SK-N-SH (cell line): Measurements from ENCODE around the gene ABCF3. TPM values are rescaled to one million over a fixed set of nuclear protein-coding genes. Genes with fewer than 3 reads are reported as not detected.

Source experiments
- CTCF ChIA-PET: fragments of 300-600, 350-600 bp; formaldehyde crosslinking; extraction: SDS; loops from one replicate; lab custom pipeline; 2021; lab: Yijun Ruan, JAX
- POLR2A ChIA-PET: fragments of 350-600 bp; sonication (Branson Sonifier 250); formaldehyde crosslinking; extraction: SDS; loops from one replicate; lab custom pipeline; 2020; ENCODE audit warnings: antibody characterized with exemption, inconsistent platforms; lab: Yijun Ruan, JAX
- DNase-seq: peaks from one replicate; pipeline ENCODE4 v3.0.0; 2012
- H2AFZ ChIP-seq: fragments of 200-600 bp; sonication (generic); 2 replicates; pipeline ENCODE4 v1.8.1; 2016; ENCODE audit warnings: antibody characterized with exemption, mild to moderate bottlenecking, low read depth
- H3F3A ChIP-seq: fragments of 200-600 bp; sonication (generic); replicated peaks from 2 replicates; pipeline ENCODE3; 2016; ENCODE audit warnings: antibody characterized with exemption, mild to moderate bottlenecking; ENCODE audit not compliant: insufficient read depth
- H3K27ac ChIP-seq, 2 experiments: fragments of 200-500 bp in 1 of 2; fragments of 200-600 bp in 1 of 2; sonication (Bioruptor generic) in 1 of 2; sonication (generic), shearing (Covaris generic) in 1 of 2; 2 replicates each; pipeline versions ENCODE4 v1.5.1 to v1.6.1; 2014 to 2016; ENCODE audit warnings: low read depth in 2 of 2, inconsistent platforms in 1 of 2, low read length in 1 of 2, mild to moderate bottlenecking in 1 of 2, mixed read lengths in 1 of 2
- H3K27me3 ChIP-seq: fragments of 200-600 bp; sonication (generic), shearing (Covaris generic); 2 replicates; pipeline ENCODE4 v1.6.1; 2016; ENCODE audit warnings: mixed run types; ENCODE audit not compliant: insufficient read depth
- H3K36me3 ChIP-seq, 2 experiments: fragments of 200-500 bp in 1 of 2; fragments of 200-600 bp in 1 of 2; sonication (Bioruptor generic) in 1 of 2; sonication (generic) in 1 of 2; replicated peaks in 1 of 2; 2 replicates each; pipeline versions ENCODE3 to v1.5.1; 2014 to 2016; ENCODE audit warnings: low read length in 1 of 2, mild to moderate bottlenecking in 1 of 2; ENCODE audit not compliant: insufficient read depth in 2 of 2, control insufficient read depth in 1 of 2
- H3K4me1 ChIP-seq, 2 experiments: fragments of 200-500 bp in 1 of 2; fragments of 200-600 bp in 1 of 2; sonication (Bioruptor generic) in 1 of 2; sonication (generic), shearing (Covaris generic) in 1 of 2; 2 replicates each; pipeline versions ENCODE4 v1.5.1 to v1.6.1; 2014 to 2016; ENCODE audit warnings: low read depth in 1 of 2, low read length in 1 of 2, mixed run types in 1 of 2; ENCODE audit not compliant: insufficient read depth in 2 of 2, control insufficient read depth in 1 of 2
- H3K4me2 ChIP-seq: fragments of 200-600 bp; sonication (generic), shearing (Covaris generic); 2 replicates; pipeline ENCODE4 v1.6.1; 2017; ENCODE audit warnings: mixed run types
- H3K4me3 ChIP-seq, 2 experiments: fragments of 200-500 bp in 1 of 2; fragments of 200-600 bp in 1 of 2; sonication (Bioruptor generic) in 1 of 2; sonication (generic), shearing (Covaris generic) in 1 of 2; 2 replicates each; pipeline versions ENCODE4 v1.5.1 to v1.8.1; 2014 to 2016; ENCODE audit warnings: low read depth in 2 of 2, inconsistent platforms in 1 of 2, low read length in 1 of 2, mild to moderate bottlenecking in 1 of 2, mixed read lengths in 1 of 2, moderate library complexity in 1 of 2
- H3K79me2 ChIP-seq: fragments of 200-600 bp; sonication (generic); 2 replicates; pipeline ENCODE4 v1.8.1; 2017; ENCODE audit warnings: mild to moderate bottlenecking; ENCODE audit not compliant: insufficient read depth
- H3K9ac ChIP-seq: fragments of 200-600 bp; sonication (generic); 2 replicates; pipeline ENCODE4 v1.6.1; 2017; ENCODE audit warnings: mixed run types
- H3K9me2 ChIP-seq: fragments of 200-600 bp; sonication (generic); 2 replicates; pipeline ENCODE4 v1.6.1; 2017; ENCODE audit warnings: mixed run types
- H3K9me3 ChIP-seq: fragments of 200-600 bp; sonication (generic); 2 replicates; pipeline ENCODE4 v1.6.1; 2017; ENCODE audit warnings: mixed run types, mild to moderate bottlenecking, moderate library complexity
- H4K20me1 ChIP-seq: fragments of 200-600 bp; sonication (generic); 2 replicates; pipeline ENCODE4 v1.6.1; 2017; ENCODE audit warnings: mild to moderate bottlenecking, mixed run types; ENCODE audit not compliant: insufficient read depth
- CHD2 ChIP-seq: fragments of 150-350 bp; IDR thresholded peaks from 2 replicates; pipeline ENCODE4 v1.6.1; 2018; ENCODE audit warnings: low read length; ENCODE audit not compliant: partially characterized antibody
- EP300 ChIP-seq, 2 experiments: IDR thresholded peaks; 2 replicates each; pipeline versions ENCODE4 v1.4.0 to v1.6.1; 2012; ENCODE audit warnings: borderline replicate concordance in 1 of 2, low read depth in 1 of 2, low read length in 1 of 2
- FOSL2 ChIP-seq: IDR thresholded peaks from 2 replicates; pipeline ENCODE4 v1.4.0; 2012; ENCODE audit warnings: low read depth, mild to moderate bottlenecking, moderate library complexity, borderline replicate concordance
- FOXJ3 ChIP-seq: sonication (generic); formaldehyde crosslinking; IDR thresholded peaks from 2 replicates; pipeline ENCODE4 v1.5.1; 2020; ENCODE audit warnings: mild to moderate bottlenecking, missing genetic modification reagents
- MAX ChIP-seq: IDR thresholded peaks from 2 replicates; pipeline ENCODE4 v1.4.0; 2012; ENCODE audit warnings: low read depth
- MXI1 ChIP-seq: IDR thresholded peaks from 2 replicates; pipeline ENCODE4 v1.6.1; 2012; ENCODE audit warnings: mild to moderate bottlenecking, low read depth, low read length, improper control_type of control experiment
- NRF1 ChIP-seq: IDR thresholded peaks from 2 replicates; pipeline ENCODE4 v1.6.1; 2012; ENCODE audit warnings: low read depth, mild to moderate bottlenecking, low read length
- PBX3 ChIP-seq: IDR thresholded peaks from 2 replicates; pipeline ENCODE4; 2012
- RAD21 ChIP-seq: IDR thresholded peaks from 2 replicates; pipeline ENCODE4 v1.6.1; 2012; ENCODE audit warnings: mild to moderate bottlenecking, low read length
- SIN3A ChIP-seq: IDR thresholded peaks from 2 replicates; pipeline ENCODE4 v1.6.1; 2012; ENCODE audit warnings: low read depth, mild to moderate bottlenecking, low read length, moderate library complexity, borderline replicate concordance
- SMC3 ChIP-seq: IDR thresholded peaks from 2 replicates; pipeline ENCODE4 v1.6.1; 2012; ENCODE audit warnings: low read depth, low read length, improper control_type of control experiment
- TAF1 ChIP-seq: IDR thresholded peaks from 2 replicates; pipeline ENCODE4 v1.6.1; 2012; ENCODE audit warnings: low read depth, mild to moderate bottlenecking, low read length, moderate library complexity, borderline replicate concordance
- TCF12 ChIP-seq: IDR thresholded peaks from 2 replicates; pipeline ENCODE4 v1.4.0; 2012
- USF2 ChIP-seq: fragments of 150-350 bp; IDR thresholded peaks from 2 replicates; pipeline ENCODE4 v1.6.1; 2017; ENCODE audit warnings: antibody characterized with exemption, low read length, low read depth, borderline replicate concordance
- WGBS: methylation state at CpG from one replicate; pipeline ENCODE4 v1.1.6; 2017; ENCODE audit warnings: low lambda C conversion rate; 5-methylcytosine and 5-hydroxymethylcytosine counted together
- polyA plus RNA-seq, 3 experiments: library from polyadenylated mRNA; depleted of rRNA; stranded (reverse); fragments of >200 nt; gene quantifications; 2 replicates each; pipeline ENCODE4 v1.2.3, GENCODE V29; 2012
- TF ChIP-seq, protein P1 (sequence below): fragments of 150-350 bp; IDR thresholded peaks from 2 replicates; pipeline ENCODE4 v1.6.1; 2016; ENCODE audit warnings: mild to moderate bottlenecking, low read depth, low read length
- TF ChIP-seq, protein P2 (sequence below): fragments of 200-600 bp; sonication (generic); IDR thresholded peaks from 2 replicates; pipeline ENCODE4 v1.6.1; 2017; ENCODE audit warnings: antibody characterized with exemption, mild to moderate bottlenecking, moderate library complexity
- TF ChIP-seq, protein P3 (sequence below): IDR thresholded peaks from 2 replicates; pipeline ENCODE4 v1.4.0; 2012; ENCODE audit warnings: low read depth, borderline replicate concordance

ABCF3 gene
- polyA plus RNA-seq, 1 of the 3 experiments (the other 2 are of a cell fraction): 55.6 TPM

GRCh38 chr3:184231671-184232070 is 45.7 kb downstream of the ABCF3 start:
- no peaks in the 10 kb centered on the region for H3F3A ChIP-seq
- H4K20me1 ChIP-seq: no peaks in the 10 kb centered on the region
- H3K27ac ChIP-seq: no peak overlapping the region
- H3K9me2 ChIP-seq: no peaks in the 10 kb centered on the region
- no peaks in the 10 kb centered on the region for H3K36me3 ChIP-seq
- H3K27me3 ChIP-seq: peaks cover 27% of the 10 kb centered on the region
- no peak overlapping the region for H2AFZ ChIP-seq
- no peak overlapping the region for H3K4me3 ChIP-seq
- no peaks in the 10 kb centered on the region for H3K79me2 ChIP-seq
- POLR2A ChIA-PET: no interaction called here
- TF ChIP-seq MAX (no peak), SMC3 (no peak), TCF12 (no peak), EP300 (IDR thresholded peaks at IDR 0.05; ENCODE audit: borderline replicate concordance in 1 of 2, low read depth in 1 of 2, low read length in 1 of 2) (no peak), RAD21 (no peak), CHD2 (no peak), PBX3 (no peak), NRF1 (no peak), SIN3A (no peak), MXI1 (no peak), FOSL2 (no peak)
- TF ChIP-seq, protein P1, sequence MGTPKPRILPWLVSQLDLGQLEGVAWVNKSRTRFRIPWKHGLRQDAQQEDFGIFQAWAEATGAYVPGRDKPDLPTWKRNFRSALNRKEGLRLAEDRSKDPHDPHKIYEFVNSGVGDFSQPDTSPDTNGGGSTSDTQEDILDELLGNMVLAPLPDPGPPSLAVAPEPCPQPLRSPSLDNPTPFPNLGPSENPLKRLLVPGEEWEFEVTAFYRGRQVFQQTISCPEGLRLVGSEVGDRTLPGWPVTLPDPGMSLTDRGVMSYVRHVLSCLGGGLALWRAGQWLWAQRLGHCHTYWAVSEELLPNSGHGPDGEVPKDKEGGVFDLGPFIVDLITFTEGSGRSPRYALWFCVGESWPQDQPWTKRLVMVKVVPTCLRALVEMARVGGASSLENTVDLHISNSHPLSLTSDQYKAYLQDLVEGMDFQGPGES: no peak
- no peak overlapping the region for H3K9ac ChIP-seq
- no peak overlapping the region for H3K4me2 ChIP-seq
- no peak for DNase-seq
- CTCF ChIA-PET: interaction anchor here (1.0 to 2.6 kb wide), 4 partner anchors 10 to 18 kb away, joined by 3 to 18 read pairs (median 4); partner anchors contain the start of gene EEF1AKMT4
- 75% methylated on average over 3 of the region's 3 CpGs for WGBS
- H3K4me1 ChIP-seq: peaks cover 0 to 28% of the 10 kb centered on the region in 2 experiments; a peak in 2 of 4 replicates
- no peaks in the 10 kb centered on the region for H3K9me3 ChIP-seq

DNA sequence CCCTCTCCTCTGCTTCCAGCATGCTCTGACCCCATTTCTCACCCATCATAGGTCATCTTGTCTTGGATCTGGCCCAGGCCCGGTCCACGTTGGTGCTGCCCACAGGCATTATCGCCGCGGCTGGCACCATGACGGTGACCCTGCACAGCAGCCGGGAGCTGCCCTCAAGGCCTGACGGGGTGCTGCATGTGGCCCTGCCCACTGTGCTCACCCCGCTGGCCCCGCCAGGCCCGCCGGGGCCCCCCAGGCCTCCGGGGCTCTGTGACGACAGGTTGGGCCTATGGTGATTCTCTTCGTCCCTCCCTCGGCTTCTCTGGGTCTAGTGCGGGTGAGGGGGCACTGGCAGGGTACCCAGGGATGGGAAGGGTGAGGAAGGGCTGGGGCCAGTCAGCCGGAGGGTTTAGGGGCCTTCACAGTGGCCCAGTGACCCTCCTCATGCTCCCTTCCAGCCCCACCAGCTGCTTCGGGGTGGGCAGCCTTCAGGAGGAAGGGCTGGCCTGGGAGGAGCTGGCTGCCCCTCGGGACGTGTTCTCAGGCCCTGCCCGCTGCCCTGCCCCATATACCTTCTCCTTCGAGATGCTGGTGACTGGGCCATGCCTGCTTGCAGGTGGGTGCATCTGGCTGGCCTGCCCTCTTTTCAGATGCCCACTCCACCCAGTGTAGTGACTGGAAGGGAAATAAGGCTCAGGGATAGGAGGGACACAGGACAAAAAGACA is 47.3 kb downstream of the ABCF3 start:
- no peak overlapping the region for H3K9ac ChIP-seq
- peaks cover 27% of the 10 kb centered on the region for H3K27me3 ChIP-seq
- no peaks in the 10 kb centered on the region for H4K20me1 ChIP-seq
- H2AFZ ChIP-seq: no peak overlapping the region
- H3K79me2 ChIP-seq: no peaks in the 10 kb centered on the region
- no peak overlapping the region for H3K4me3 ChIP-seq
- no peaks in the 10 kb centered on the region for H3K9me3 ChIP-seq
- no peak overlapping the region for H3K27ac ChIP-seq
- H3K4me1 ChIP-seq: peaks cover 0 to 28% of the 10 kb centered on the region in 2 experiments; a peak in 2 of 4 replicates
- WGBS: 90% methylated on average over 12 of the region's 23 CpGs
- CTCF ChIA-PET: interaction anchor here (0.9 to 2.6 kb wide), 13 partner anchors 7 to 337 kb away, joined by 3 to 8 read pairs (median 4); partner anchors contain the start of genes ABCC5 and EEF1AKMT4
- DNase-seq: no peak
- no peaks in the 10 kb centered on the region for H3F3A ChIP-seq
- H3K4me2 ChIP-seq: no peak overlapping the region
- no peaks in the 10 kb centered on the region for H3K9me2 ChIP-seq
- POLR2A ChIA-PET: interaction anchor here (0.9 kb wide), 1 partner anchor 9 kb away, joined by 3 read pairs; no protein-coding TSS in a partner anchor
- no peaks in the 10 kb centered on the region for H3K36me3 ChIP-seq
- TF ChIP-seq, protein P2, sequence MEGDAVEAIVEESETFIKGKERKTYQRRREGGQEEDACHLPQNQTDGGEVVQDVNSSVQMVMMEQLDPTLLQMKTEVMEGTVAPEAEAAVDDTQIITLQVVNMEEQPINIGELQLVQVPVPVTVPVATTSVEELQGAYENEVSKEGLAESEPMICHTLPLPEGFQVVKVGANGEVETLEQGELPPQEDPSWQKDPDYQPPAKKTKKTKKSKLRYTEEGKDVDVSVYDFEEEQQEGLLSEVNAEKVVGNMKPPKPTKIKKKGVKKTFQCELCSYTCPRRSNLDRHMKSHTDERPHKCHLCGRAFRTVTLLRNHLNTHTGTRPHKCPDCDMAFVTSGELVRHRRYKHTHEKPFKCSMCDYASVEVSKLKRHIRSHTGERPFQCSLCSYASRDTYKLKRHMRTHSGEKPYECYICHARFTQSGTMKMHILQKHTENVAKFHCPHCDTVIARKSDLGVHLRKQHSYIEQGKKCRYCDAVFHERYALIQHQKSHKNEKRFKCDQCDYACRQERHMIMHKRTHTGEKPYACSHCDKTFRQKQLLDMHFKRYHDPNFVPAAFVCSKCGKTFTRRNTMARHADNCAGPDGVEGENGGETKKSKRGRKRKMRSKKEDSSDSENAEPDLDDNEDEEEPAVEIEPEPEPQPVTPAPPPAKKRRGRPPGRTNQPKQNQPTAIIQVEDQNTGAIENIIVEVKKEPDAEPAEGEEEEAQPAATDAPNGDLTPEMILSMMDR: no peak
- TF ChIP-seq, protein P1: no peak
- TF ChIP-seq MXI1: no peak
- no peak for TF ChIP-seq FOSL2
- no peak for TF ChIP-seq SMC3
- TF ChIP-seq USF2: no peak
- TF ChIP-seq TAF1: no peak
- TF ChIP-seq, protein P3, sequence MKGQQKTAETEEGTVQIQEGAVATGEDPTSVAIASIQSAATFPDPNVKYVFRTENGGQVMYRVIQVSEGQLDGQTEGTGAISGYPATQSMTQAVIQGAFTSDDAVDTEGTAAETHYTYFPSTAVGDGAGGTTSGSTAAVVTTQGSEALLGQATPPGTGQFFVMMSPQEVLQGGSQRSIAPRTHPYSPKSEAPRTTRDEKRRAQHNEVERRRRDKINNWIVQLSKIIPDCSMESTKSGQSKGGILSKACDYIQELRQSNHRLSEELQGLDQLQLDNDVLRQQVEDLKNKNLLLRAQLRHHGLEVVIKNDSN: no peak
- no peak for TF ChIP-seq FOXJ3 (CRISPR knock-in tag)
- TF ChIP-seq CHD2: no peak
